HEK293T (cell line): ENCODE measurements around the gene STPG4.
A peak's percentile ranks its signal among the peaks of the same experiment; 100 is the strongest.

Experiments
- CTCF ChIA-PET: fragments of 350-600 bp; formaldehyde crosslinking; extraction: SDS; loops from one replicate; lab custom pipeline; 2021; ENCODE audit warnings: antibody characterized with exemption, inconsistent platforms; lab: Yijun Ruan, JAX
- POLR2A ChIA-PET: fragments of 350-600 bp; formaldehyde crosslinking; extraction: SDS; loops from one replicate; lab custom pipeline; 2020; ENCODE audit warnings: antibody characterized with exemption, inconsistent platforms; lab: Yijun Ruan, JAX
- DNase-seq: peaks from one replicate; pipeline ENCODE4 v3.0.0; 2012; ENCODE audit warnings: mixed read lengths; ENCODE audit errors: extremely low spot score
- ARNT ChIP-seq: fragments of 450-650 bp; IDR thresholded peaks from 2 replicates; pipeline ENCODE4 v1.6.1; 2017; ENCODE audit warnings: mild to moderate bottlenecking
- BHLHE40 ChIP-seq: fragments of 450-650 bp; IDR thresholded peaks from 2 replicates; pipeline ENCODE4 v1.6.1; 2016; ENCODE audit warnings: mild to moderate bottlenecking, moderate library complexity, borderline replicate concordance
- CTBP1 ChIP-seq: fragments of 450-650 bp; IDR thresholded peaks from 2 replicates; pipeline ENCODE4 v1.6.1; 2016; ENCODE audit warnings: borderline replicate concordance
- ELF4 ChIP-seq: fragments of 450-650 bp; IDR thresholded peaks from 2 replicates; pipeline ENCODE4 v1.6.1; 2017; ENCODE audit warnings: antibody characterized with exemption
- FOXA1 ChIP-seq: fragments of 450-650 bp; IDR thresholded peaks from 2 replicates; pipeline ENCODE4 v1.6.1; 2016; ENCODE audit warnings: mild to moderate bottlenecking
- FOXK2 ChIP-seq: fragments of 450-650 bp; IDR thresholded peaks from 2 replicates; pipeline ENCODE4 v1.6.1; 2016; ENCODE audit warnings: mild to moderate bottlenecking
- FOXM1 ChIP-seq: fragments of 450-650 bp; IDR thresholded peaks from 2 replicates; pipeline ENCODE4 v1.6.1; 2017; ENCODE audit warnings: mild to moderate bottlenecking, borderline replicate concordance
- HDGF ChIP-seq: fragments of 450-650 bp; IDR thresholded peaks from 2 replicates; pipeline ENCODE4 v1.6.1; 2017; ENCODE audit warnings: antibody characterized with exemption, borderline replicate concordance
- L3MBTL2 ChIP-seq: fragments of 450-650 bp; conservative IDR thresholded peaks from 2 replicates; pipeline ENCODE4 v1.6.1; 2016; ENCODE audit warnings: mild to moderate bottlenecking
- LEF1 ChIP-seq: fragments of 450-650 bp; IDR thresholded peaks from 2 replicates; pipeline ENCODE4 v1.6.1; 2017; ENCODE audit warnings: mild to moderate bottlenecking, borderline replicate concordance
- NFRKB ChIP-seq: fragments of 450-650 bp; IDR thresholded peaks from 2 replicates; pipeline ENCODE4 v1.6.1; 2016; ENCODE audit warnings: mild to moderate bottlenecking, moderate library complexity
- SP1 ChIP-seq: fragments of 450-650 bp; IDR thresholded peaks from 2 replicates; pipeline ENCODE4 v1.6.1; 2017
- SUZ12 ChIP-seq: fragments of 450-650 bp; IDR thresholded peaks from 2 replicates; pipeline ENCODE4 v1.6.1; 2016; ENCODE audit warnings: mild to moderate bottlenecking
- TARDBP ChIP-seq: fragments of 450-650 bp; IDR thresholded peaks from 2 replicates; pipeline ENCODE4 v1.6.1; 2016
- ZNF384 ChIP-seq: fragments of 450-650 bp; IDR thresholded peaks from 2 replicates; pipeline ENCODE4 v1.6.1; 2016
- TF ChIP-seq, protein P1 (sequence below): fragments of 450-650 bp; IDR thresholded peaks from 2 replicates; pipeline ENCODE4 v1.6.1; 2016

The STPG4 gene

DNA sequence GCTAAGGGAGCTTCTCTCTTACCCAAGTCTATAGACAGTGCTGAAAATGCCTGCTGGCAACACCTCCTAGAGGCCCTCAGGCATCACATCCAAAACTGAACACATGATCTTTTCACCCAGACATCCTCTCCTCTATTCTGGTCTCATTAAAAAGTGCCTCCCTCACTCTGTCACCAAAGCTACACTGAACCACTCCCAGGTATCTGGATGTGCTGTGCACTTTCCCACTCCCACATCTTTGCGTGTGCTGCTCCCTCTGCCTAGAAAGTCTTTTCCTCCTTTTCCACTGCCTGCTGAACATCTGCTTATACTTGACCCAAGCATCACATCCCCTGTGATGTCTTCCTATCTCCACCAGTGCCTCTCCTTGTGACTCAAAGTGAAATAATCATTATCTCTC lies 26.1 kb upstream of the STPG4 start:
- ChIA-PET POLR2A (no interaction called here), CTCF (interaction anchor here (0.6 kb wide), 1 partner anchor 86 kb away, joined by 3 read pairs; no protein-coding TSS in a partner anchor)
- DNase-seq, result no peak
- no peak for TF ChIP-seq BHLHE40
- TF ChIP-seq ARNT, result no peak
- no peak for TF ChIP-seq FOXA1
- TF ChIP-seq, protein P1, sequence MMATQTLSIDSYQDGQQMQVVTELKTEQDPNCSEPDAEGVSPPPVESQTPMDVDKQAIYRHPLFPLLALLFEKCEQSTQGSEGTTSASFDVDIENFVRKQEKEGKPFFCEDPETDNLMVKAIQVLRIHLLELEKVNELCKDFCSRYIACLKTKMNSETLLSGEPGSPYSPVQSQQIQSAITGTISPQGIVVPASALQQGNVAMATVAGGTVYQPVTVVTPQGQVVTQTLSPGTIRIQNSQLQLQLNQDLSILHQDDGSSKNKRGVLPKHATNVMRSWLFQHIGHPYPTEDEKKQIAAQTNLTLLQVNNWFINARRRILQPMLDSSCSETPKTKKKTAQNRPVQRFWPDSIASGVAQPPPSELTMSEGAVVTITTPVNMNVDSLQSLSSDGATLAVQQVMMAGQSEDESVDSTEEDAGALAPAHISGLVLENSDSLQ, result no peak
- TF ChIP-seq LEF1, result no peak

DNA sequence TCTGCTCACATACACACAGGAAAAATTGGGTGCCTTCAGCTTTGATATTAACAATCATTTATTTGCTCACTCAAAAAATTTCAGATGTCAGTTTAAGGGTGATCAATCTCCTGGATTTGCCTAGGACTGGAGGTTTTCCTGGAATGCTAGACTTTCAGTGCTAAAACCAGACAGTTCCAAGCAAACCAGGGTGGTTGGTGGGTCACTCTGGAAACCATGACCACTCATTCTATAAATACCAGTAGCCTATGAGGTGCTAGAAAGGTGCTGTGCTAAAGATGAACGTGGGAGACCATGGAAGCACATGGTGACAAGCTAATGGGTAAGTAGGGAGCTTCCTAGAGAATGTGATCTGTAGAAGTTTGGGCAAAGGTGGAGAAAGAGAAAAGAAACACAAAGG lies 25.4 kb upstream of the STPG4 start:
- no peak for TF ChIP-seq ZNF384
- no peak for TF ChIP-seq FOXM1
- TF ChIP-seq LEF1, result no peak
- no peak for TF ChIP-seq FOXA1
- TF ChIP-seq SP1, result no peak
- TF ChIP-seq NFRKB, result no peak
- TF ChIP-seq HDGF, result no peak
- TF ChIP-seq ELF4, result no peak
- TF ChIP-seq FOXK2, result no peak
- ChIA-PET POLR2A (no interaction called here), CTCF (no interaction called here)
- no peak for DNase-seq

GRCh38 chr2:47179388-47179787 lies 24.3 kb upstream of the STPG4 start:
- CTCF ChIA-PET, result no interaction called here
- DNase-seq, result no peak
- TF ChIP-seq ELF4, result no peak
- no peak for TF ChIP-seq FOXA1
- no peak for TF ChIP-seq BHLHE40
- TF ChIP-seq, protein P1, result no peak
- TF ChIP-seq FOXK2, result no peak
- TF ChIP-seq SUZ12, result no peak
- no peak for TF ChIP-seq ARNT
- TF ChIP-seq TARDBP, result no peak
- TF ChIP-seq L3MBTL2, result no peak
- TF ChIP-seq CTBP1, result no peak
- TF ChIP-seq NFRKB, result no peak
- no peak for TF ChIP-seq HDGF
- no peak for TF ChIP-seq FOXM1
- POLR2A ChIA-PET, result interaction anchor here (1.6 kb wide), 1 partner anchor 58 kb away, joined by 3 read pairs; no protein-coding TSS in a partner anchor

GRCh38 chr2:47178341-47178740 lies 23.2 kb upstream of the STPG4 start:
- ChIA-PET CTCF (interaction anchor here (0.6 to 0.9 kb wide), 2 partner anchors 16 to 103 kb away, joined by 3 read pairs; no protein-coding TSS in a partner anchor), POLR2A (interaction anchor here (1.6 kb wide), 1 partner anchor 59 kb away, joined by 3 read pairs; no protein-coding TSS in a partner anchor)
- no peak for DNase-seq
- TF ChIP-seq ZNF384 (no peak), ARNT (no peak), FOXK2 (no peak), SP1 (no peak), LEF1 (no peak), CTBP1 (no peak), SUZ12 (no peak), TARDBP (no peak), L3MBTL2 (no peak), NFRKB (no peak), HDGF (no peak), FOXM1 (no peak), ELF4 (no peak), BHLHE40 (no peak), FOXA1 (no peak)
- TF ChIP-seq, protein P1, result no peak

DNA sequence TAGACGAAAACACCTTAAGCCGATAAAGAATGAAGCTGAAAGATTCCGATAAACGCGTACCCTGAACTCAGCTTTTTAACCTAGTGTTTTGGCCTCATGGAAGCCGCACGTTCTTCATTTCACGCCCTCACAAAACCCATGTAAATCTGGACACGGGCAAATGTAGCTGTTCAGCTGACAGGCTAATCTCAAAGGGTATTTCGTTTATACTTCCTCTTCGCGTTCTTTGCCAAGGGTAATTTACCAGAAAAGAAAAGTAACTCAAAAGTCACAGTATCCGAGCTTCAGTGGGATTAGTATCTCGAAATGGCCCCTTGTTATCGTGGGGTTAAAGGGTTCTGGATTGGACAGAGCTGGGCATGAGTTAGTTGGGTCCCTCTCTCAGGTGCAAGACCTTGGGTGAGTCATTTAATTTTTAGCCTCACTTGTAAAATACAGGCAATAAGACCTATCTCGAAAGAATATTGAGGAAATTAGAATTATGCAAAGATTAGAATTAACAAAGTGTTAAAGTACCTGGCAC lies 22.0 kb upstream of the STPG4 start:
- TF ChIP-seq L3MBTL2 (no peak; the same call in 1 of the 2 replicates), NFRKB (no peak), CTBP1 (no peak), BHLHE40 (no peak), ELF4 (no peak), SP1 (no peak), FOXA1 (no peak), SUZ12 (no peak), TARDBP (no peak), LEF1 (no peak), FOXM1 (no peak), ARNT (no peak), HDGF (no peak), ZNF384 (no peak)
- TF ChIP-seq, protein P1, result no peak
- POLR2A ChIA-PET, result interaction anchor here (0.8 kb wide), 1 partner anchor 189 kb away, joined by 3 read pairs; no protein-coding TSS in a partner anchor
- CTCF ChIA-PET, result no interaction called here
- DNase-seq, result no peak

GRCh38 chr2:47174733-47175361 lies 19.7 kb upstream of the STPG4 start:
- DNase-seq, result no peak
- TF ChIP-seq CTBP1 (no peak), FOXA1 (no peak), ZNF384 (peak; percentile 83)
- TF ChIP-seq, protein P1, result peak; percentile 1; the same call in 1 of the 2 replicates
- POLR2A ChIA-PET, result interaction anchor here (1.2 kb wide), 1 partner anchor 138 kb away, joined by 3 read pairs; no protein-coding TSS in a partner anchor
- CTCF ChIA-PET, result interaction anchor here (0.6 kb wide), 1 partner anchor 91 kb away, joined by 3 read pairs; no protein-coding TSS in a partner anchor
